Measurements from ENCODE around the gene KIAA0513.

DNA sequence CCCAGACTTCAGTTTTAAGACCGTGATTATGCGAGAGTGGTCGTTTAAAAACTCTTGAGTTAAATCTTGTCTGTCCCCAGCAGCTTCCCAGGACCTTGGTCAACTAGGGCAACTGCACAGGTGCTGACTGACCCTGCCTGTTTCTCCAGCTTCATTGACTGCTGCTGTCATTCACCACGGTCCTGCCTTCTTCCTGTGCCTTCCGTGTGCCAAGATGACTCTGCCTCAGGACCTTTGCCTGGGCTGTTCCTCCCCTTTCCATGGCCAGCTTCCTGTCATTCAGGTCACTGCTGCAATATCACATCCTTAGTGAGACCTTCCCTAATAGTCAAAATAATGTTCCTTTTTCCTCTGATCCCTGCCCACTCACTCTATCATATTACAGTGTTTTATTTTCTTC is 3.9 kb downstream of the KIAA0513 start:
- TF ChIP-seq, protein P1, sequence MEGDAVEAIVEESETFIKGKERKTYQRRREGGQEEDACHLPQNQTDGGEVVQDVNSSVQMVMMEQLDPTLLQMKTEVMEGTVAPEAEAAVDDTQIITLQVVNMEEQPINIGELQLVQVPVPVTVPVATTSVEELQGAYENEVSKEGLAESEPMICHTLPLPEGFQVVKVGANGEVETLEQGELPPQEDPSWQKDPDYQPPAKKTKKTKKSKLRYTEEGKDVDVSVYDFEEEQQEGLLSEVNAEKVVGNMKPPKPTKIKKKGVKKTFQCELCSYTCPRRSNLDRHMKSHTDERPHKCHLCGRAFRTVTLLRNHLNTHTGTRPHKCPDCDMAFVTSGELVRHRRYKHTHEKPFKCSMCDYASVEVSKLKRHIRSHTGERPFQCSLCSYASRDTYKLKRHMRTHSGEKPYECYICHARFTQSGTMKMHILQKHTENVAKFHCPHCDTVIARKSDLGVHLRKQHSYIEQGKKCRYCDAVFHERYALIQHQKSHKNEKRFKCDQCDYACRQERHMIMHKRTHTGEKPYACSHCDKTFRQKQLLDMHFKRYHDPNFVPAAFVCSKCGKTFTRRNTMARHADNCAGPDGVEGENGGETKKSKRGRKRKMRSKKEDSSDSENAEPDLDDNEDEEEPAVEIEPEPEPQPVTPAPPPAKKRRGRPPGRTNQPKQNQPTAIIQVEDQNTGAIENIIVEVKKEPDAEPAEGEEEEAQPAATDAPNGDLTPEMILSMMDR (IDR thresholded peaks at IDR 0.05): no peak
- no peak for TF ChIP-seq EZH2phosphoT487 (IDR thresholded peaks at IDR 0.05)

All from neural progenitor cell (in vitro differentiated cells).